HG02870 (cell line): Measurements from ENCODE around the gene COPG1.

ENCODE experiments used
- ATAC-seq: cut with Tn5 transposase; IDR thresholded peaks from one replicate; pipeline ENCODE4 v1.9.1; 2021; ENCODE audit warnings: mild to moderate bottlenecking, moderate library complexity; ENCODE audit not compliant: unreplicated experiment

COPG1 gene

GRCh38 chr3:129313665-129314385 is 64.4 kb downstream of the COPG1 start:
- no peak for ATAC-seq

GRCh38 chr3:129314386-129315222 is 65.2 kb downstream of the COPG1 start:
- ATAC-seq, result no peak

- no peak for ATAC-seq
Observed at GRCh38 chr3:129315223-129315997, 66.0 kb downstream of the COPG1 start.

- no peak for ATAC-seq
Observed at GRCh38 chr3:129315998-129316247, 66.5 kb downstream of the COPG1 start.

GRCh38 chr3:129316248-129317013 is 67.0 kb downstream of the COPG1 start:
- peak; percentile 31 for ATAC-seq

GRCh38 chr3:129317014-129317771 is 67.8 kb downstream of the COPG1 start:
- ATAC-seq, result no peak

GRCh38 chr3:129317848-129318247 is 68.4 kb downstream of the COPG1 start:
- ATAC-seq, result no peak

- ATAC-seq, result no peak
Observed at GRCh38 chr3:129318921-129319320, 69.5 kb downstream of the COPG1 start.

GRCh38 chr3:129320261-129320660 is 70.9 kb downstream of the COPG1 start:
- ATAC-seq, result no peak

GRCh38 chr3:129320825-129321487 is 71.5 kb downstream of the COPG1 start:
- no peak for ATAC-seq

- no peak for ATAC-seq
Observed at GRCh38 chr3:129321887-129322286, 72.5 kb downstream of the COPG1 start.

- no peak for ATAC-seq
Observed at GRCh38 chr3:129323651-129324294, 74.4 kb downstream of the COPG1 start.

- ATAC-seq, result no peak
Observed at GRCh38 chr3:129324855-129325254, 75.4 kb downstream of the COPG1 start.

GRCh38 chr3:129325383-129325782 is 76.0 kb downstream of the COPG1 start:
- ATAC-seq, result no peak

- ATAC-seq, result no peak
Observed at GRCh38 chr3:129326138-129326537, 76.7 kb downstream of the COPG1 start.

- no peak for ATAC-seq
Observed at GRCh38 chr3:129326595-129326994, 77.2 kb downstream of the COPG1 start.
